GM18867 (cell line): ENCODE measurements around the gene IMPDH1.
"Not testable (repeated sequence)": the region's sequence is repeated elsewhere in the genome, so short reads cannot be mapped to it uniquely, and the experiment has no call there.

Source experiments
- ATAC-seq: cut with Tn5 transposase; IDR thresholded peaks from one replicate; pipeline ENCODE4 v1.9.1; 2021; ENCODE audit warnings: mild to moderate bottlenecking, moderate library complexity; ENCODE audit not compliant: unreplicated experiment

The IMPDH1 gene

DNA sequence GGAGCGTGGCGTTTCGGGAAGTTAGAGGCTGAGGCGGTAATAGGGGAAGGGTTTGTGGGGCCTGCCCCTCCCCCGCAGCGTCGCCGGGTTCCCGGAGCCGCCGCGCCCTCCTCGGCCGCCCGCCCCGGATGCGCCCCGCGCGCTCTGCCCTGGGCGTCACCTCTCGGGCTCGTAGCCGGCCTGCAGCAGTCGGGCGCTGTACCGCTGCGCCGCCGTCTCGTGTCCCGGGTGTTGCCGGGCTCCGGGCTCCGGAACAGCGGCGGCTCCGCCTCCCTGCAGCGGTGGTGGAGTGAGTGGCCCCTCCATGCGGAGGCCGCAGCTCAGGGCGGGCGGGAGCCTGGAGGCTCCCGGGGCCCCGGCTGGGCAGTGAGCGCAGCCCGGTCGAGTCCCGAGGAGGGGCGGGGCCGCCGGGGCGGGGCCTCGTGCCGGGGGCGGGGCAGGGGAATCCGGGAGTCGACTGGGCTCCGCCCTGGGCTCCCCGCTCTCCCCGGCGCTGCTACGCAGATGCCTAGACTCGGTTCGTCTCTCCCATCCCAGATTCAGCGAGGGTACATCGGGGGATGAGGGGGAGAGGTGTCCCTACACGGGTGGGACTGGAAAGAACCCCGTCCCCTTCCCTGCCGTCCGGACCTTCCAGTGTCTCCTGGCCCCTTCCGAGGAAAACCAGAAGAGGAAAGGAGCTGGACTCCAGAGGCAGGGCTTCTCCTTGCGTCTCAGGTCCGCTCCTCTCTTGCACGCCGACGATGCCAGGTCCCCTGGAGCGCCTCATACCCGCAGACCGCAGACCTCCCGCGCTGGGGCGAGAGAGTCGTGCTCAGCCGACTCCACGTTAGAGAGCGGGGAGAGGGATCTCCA, at the start of gene IMPDH1:
Gene IMPDH1 (minus strand): TSS at position 387 of the 855 bp plus-strand sequence. CDS start 81 bp downstream, at position 306.
- peak; percentile 80 for ATAC-seq

DNA sequence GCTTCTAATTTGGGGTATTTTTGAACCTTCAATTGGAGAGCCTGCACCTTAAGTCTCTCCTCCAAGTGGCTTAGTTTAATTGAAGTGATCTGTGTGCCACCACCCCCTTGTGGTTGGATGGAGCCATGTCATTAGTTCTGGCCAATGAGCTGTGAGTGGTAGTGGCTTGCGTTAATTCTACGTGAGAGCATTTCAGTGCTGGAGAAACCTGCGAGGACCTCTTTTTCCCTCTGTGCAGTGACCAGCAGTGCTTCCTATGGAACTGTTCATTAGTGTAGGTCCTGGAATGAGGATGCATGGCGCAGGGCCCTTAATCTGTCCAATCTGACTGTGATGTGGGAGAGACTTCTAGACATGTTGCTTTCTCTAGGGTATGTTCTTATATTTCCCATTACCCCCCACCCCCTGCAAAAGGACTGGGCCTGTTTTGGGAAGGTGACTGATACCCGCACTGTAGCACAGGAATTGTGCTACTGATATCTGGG, 49.7 kb upstream of the IMPDH1 start:
- ATAC-seq: peak; percentile 48

DNA sequence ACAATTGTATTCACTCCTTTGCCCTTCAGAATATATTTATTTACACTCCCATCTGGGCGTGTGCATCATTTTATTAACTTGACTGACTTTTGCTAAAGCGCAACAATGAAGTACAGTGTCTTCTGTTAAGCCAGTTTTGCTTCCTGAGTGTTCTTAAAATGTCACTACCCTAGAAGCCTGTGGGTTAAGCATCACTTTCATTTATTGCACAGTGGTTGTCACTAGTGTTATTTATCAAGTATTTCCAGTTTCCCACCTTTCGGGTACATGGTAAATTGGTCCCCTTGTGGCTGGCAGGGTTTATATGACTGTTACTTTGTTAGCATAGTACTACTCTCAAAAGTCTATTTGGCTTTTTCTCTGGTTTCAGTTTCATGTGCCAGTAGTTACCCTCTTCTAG, 49.2 kb upstream of the IMPDH1 start:
- ATAC-seq: peak; percentile 37

DNA sequence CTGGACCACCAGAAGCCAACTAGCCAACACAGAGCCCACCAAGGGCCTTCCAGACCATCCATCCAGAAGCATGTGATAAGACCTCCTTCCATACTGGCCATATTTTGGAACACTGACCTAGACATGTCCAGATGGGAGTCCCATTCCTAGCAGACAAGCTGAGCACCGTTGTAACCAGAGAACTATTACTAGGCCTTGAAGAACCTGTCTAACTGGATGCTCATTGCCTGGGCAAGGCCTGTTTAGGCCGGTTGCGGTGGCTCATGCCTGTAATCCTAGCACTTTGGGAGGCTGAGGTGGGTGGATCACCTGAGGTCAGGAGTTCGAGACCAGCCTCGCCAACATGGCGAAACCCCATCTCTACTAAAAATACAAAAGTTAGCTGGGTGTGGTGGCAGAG, 47.6 kb upstream of the IMPDH1 start:
- ATAC-seq: not testable (repeated sequence)

DNA sequence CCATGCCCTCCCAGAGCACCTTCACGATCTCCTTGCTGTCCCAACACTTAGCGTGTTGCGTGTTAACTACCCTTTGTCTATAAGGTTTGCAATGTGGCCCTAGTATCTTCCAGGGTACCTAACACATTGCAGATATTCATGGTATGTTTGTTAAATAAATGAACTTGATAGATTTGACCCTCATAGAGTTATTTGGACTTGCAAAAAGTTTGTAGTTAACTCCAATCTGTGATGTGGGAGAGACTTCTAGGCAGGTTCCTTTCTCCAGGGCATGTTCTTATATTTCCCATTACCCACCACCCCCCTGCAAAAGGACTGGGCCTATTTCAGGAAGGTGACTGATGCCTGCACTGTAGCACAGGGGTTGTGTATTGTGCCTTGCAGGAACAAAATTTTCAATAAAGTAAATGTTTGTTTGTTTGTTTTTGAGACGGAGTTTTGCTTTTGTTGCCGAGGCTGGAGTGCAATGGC, 46.5 kb upstream of the IMPDH1 start:
- no peak for ATAC-seq

DNA sequence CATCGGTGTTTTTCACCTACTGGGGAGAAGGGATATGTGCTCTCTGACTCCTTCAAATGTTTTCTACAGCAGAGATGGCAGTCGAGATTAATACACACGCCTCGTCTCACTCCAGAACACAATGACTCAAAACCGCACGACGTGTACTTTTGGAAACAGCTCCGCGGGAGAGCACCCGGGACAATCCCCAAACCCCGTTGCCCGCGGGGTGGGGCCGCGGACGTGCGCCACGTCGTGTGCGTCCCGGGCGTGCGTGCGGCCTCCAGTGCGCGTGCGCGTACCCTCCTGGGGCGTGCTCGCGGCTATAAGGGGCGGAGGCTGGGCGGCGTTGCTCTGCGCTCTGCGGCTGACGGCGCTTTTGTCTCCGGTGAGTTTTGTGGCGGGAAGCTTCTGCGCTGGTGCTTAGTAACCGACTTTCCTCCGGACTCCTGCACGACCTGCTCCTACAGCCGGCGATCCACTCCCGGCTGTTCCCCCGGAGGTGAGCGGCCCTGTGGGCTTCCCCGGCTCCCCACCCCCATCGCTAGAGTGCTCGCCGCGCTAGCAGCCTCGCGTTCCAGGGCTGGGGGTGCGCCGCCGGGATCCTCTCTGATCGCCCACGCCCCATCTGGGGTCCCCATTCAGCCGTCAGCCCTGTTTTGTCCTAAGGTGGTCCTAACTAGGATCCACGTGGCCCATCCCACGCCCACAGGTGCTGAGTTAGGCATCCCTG, 45.9 kb upstream of the IMPDH1 start, which contains the start of gene HILPDA:
Gene HILPDA (plus strand): TSS at position 336 of the 712 bp plus-strand sequence. CDS start 1,391 bp downstream, outside the sequence.
- peak; percentile 82 for ATAC-seq

DNA sequence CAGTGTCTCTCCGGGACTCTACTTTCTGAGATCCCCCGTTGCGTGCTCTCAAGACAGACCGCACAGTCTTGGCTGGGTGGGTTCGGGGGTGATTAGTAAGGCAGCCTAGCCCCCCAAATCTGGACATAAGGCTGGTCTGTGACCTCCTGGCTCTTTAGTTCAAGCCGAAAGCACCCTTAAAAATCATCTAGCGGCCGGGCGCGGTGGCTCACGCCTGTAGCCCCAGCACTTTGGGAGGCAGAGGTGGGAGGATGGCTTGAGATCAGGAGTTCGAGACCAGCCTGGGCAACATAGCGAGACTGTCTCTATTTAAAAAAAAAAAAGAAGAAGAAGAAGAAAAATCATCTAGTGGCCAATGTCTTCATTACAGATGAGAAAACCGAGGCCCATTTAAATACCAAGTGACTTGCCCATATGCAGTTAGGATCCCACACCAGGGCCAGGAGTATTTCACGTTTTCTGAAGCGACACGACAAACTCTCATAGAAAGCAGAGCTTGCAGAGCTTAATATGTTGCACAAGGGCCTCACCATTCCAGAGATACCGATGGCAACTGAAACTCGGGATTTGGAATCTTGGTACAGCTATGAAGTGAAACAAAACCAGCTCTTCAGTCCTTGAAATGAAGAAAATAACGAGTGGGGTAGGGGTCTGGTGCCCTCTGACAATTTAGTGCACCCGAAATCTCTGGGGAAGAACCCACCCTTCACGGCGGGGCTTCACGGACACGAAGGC, 45.2 kb upstream of the IMPDH1 start:
- ATAC-seq: no peak

DNA sequence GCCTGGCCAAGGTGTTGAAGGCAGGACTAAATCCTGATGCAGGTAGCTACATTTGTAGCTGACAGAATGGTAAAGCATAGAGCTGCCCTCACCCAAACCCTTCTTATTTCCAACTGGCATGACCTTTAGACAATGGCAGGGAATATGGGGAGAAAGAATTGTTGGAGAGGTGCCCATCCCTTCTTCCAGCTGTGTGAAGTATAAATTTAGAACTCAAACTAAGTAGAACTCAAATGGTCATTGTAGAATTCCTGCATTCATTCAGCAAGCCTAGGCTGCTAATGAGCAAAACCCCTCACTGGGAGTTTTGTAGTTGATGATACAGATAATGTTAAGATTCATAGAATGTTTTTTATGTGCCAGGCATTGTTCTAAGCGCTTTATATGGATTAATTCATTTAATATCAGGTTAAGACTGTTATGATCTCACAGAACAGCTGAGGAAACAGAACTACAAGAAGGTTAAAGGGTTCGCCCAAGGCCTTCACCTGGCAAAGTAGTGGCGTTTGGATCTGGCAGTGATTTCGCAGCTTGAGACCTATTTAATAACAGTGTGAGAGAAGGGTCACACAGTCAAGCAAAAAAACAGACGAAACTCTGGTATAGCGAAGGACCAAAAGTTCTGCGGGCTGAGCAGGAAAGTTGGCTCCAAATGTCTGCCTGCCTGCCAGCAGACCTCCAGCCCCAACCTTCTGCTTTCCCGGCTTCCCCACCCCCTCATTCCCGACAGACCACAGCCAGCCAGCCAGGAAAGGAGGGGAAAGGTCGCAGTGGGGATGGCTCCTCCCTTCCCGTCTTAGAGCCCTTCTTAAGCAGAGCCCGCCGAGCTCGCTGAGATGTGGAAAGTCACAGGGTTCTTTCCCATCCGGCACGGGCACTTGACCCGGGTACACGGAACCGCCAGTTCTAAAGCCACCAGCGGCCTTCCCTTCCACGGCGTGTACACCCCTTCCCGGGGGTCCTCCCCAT, 44.3 kb upstream of the IMPDH1 start:
- ATAC-seq: no peak

DNA sequence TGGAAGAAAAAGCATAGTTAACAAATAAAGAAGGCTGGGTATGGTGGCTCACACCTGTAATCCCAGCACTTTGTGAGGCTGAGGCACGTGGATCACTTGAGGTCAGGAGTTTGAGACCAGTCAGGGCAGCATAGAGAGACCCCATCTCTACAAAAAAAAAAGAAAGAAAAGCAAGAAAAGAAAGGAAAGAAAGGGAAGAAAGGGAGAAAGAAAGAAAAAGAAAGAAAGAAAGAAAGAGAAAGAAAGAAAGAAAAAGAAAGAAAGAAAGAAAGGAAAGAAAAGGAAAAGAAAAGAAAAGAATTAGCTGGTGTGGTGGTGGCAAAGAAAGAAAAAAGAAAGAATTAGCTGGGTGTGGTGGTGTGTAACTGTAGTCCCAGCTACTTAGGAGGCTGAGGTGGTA, 42.8 kb upstream of the IMPDH1 start:
- ATAC-seq: no peak

DNA sequence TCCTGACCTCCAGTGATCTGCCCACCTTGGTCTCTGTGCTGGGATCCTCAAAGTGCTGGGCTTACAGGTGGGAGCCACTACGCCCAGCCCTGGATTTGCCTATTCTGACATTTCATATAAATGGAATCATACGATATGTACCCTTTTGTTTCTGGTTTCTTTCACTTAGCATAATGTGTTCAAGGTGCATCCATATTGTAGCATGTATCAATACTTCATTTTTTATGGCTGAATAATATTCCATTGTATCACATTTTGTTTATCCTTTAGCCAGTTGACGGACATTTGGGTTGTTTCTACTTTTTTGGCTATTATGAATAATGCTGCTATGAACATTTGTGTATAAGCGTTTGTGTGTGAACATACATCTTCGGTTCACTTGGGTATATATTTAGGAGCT, 41.1 kb upstream of the IMPDH1 start:
- ATAC-seq: no peak

DNA sequence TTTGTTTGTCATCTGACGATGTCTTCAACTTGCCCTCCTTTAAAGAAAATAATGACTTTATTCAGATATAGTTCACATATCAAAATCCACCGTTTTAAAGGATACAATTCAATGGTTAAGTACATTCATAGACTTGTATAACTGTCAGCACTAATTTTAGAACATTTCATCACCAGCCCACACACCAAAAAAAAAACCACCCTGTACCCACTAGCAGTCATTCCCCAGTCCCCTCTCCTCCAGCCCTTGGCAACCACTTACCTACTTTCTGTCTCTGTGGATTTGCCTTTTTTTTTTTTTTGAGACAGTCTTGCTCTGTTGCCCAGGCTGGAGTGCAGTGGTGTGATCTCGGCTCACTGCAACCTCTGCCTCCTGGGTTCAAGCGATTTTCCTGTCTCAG, 40.6 kb upstream of the IMPDH1 start:
- ATAC-seq: no peak

DNA sequence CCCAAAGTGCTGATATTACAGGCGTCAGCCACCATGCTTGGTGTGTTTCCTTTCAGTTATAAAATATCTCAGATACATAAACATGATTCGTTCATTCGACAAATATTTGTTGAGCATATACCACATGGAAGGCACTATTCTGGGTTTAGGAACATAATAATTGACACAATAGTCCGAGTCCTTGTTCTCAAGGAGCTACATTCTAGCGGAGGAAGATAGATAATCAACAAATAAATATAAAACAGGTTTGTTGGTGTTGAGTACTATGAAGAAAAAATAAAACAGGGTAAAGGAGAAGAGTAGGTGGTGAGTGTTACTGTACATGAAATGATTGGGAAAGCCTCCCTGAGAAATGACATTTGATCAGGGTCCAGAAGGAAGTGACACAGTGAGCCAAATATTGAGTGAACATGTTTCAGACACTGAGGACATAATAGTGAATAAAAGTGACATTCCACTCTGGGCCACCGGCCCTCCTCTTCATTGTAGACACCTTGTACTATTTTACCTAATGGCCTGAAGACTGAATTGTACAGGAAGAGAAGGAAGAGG, 39.0 kb upstream of the IMPDH1 start:
- ATAC-seq: no peak

DNA sequence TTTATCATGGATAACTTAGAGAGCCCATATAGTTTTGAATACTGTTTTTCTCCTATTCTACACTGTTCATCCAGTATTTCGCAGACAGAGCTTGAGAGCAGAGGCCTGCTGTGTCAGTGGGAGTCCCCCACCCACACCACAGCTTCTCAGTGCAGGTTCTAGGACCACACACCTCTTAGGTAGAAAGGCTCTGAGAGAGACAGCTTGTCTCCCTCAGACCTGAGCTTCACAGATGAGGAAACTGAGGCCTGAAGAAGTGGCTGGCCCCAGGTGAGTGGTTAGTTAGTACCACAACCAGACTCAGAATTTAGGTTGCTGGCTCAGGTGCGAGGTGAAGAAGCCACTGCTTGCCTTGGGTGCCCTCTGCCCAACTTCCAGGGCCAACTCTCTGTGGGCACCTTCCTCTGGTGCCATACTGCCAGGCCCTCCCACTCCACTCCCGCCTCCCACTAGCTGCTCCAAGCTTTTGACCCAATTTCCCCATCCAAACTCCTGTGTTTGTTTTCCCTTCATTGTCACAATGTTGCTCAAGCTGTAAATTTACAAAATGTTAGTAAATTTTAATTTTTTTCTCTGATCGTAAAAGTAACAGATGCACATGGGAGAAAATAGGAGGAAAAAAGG, 38.3 kb upstream of the IMPDH1 start:
- no peak for ATAC-seq

DNA sequence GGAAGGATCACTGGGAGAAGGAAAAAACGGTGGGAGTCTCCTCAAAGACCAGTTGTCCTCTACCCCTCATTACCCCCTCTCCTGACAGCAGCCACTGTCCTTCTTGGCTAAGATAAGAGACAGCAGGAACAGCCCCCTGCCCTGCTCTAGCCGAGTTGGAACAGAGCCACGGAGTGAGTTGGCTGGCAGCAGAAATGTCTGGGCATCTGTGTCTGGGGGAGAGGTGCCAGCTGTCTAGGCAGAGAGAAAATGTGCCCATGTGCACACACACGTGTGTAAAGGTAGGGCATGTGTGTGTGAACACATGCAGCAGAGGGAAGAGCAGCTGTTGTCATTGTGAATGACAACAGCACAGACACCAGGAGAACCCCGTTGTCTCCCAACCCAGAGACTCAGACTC, 36.5 kb upstream of the IMPDH1 start:
- ATAC-seq: no peak

DNA sequence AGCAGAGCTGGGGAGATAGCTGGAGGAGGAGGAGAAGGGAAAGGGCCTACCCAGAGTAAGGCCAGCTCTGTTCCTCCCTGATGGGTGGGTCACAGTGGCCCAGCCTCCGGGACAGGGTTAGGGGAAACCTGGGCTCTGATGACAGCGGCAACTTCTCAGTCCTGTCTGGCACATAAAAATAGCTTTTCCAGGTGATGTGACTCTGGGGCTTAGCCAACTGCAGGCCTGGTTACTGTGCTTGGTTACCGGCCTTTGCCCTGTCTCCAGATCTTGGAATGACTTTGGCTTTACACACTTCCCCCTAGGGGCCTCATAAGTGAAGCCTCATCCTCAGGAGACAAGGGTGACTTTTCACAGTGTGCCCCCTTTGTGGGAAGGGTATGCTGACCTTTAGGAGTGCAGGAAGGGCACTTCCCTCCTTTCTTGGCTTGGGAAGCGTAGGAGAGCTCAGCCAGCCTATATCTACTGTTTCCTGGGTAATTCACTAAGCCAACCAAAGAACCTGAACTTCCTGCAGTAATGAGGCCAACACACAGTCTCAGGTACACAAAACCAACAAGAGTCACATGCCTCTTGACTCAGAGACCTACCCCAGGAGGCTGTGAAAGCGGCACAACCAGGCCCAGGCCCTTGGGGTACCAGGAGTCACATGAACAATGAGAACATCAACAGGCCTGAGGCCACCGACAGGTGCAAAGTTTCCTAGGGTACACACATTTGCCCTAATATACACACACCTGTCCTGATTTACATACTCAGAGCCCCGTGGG, 34.2 kb upstream of the IMPDH1 start:
- ATAC-seq: no peak

DNA sequence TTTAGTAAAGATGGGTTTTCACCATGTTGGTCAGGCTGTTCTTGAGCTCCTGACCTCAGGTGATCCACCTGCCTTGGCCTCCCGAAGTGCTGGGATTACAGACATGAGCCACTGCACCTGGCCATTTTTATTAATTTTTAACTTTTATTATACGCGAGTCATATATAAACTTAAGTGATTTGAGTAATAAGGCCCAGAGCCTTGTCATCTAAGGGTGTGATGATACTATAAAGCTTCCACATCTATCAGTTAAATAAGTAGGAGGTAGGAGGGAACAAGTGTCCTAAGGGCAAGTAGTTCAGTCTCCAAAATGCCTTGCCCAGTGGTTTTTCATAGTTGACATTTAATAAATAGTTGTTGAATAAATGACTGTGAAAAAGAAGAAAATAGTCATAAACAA, 32.6 kb upstream of the IMPDH1 start:
- no peak for ATAC-seq

DNA sequence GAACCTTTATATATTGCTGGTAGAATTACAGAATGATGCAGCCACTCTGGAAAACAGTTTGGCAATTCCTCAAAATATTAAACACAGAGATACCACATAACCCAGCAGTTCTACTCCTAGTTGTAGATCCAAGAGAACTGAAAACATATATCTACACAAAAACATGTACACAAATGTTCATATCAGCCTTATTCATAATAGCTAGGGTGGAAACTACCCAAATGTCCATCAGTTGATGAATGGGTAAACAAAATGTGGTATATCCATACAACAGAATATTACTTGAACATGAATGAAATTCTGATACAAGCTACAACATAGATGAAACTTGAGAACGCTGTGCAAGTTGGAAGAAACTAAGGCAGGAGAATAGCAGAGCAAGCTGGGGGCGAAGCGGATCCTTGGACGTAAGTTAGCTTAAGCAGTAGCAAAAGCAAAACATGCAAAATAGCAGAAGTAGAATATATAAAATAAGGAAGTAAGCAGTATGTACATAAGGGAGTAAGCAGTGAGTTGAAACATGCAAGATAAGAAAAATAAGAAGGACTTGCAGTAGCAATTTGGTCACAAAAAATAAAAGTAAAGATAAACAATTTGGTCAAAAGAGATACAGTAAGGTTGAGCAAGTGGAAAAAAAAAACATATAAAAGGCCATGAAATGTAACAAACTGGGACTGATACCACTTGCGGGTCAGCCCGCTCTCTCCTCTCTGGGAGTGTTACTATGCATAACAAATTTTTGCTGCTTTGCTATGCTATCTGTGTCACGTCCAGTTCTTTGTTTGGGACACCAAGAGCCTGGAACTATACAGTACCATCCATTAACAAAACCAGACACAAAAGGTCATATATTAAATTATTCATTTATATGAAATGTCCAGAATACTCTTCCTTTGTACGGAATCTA, 27.9 kb upstream of the IMPDH1 start:
- ATAC-seq: peak; percentile 58
